Neural cell (in vitro differentiated cells): Measurements from ENCODE around the gene RPL9. TPM values are rescaled to one million over a fixed set of nuclear protein-coding genes. Genes with fewer than 3 reads are reported as not detected.

Source experiments
- H2AFZ ChIP-seq: fragments of 200-600, 300-800 bp; sonication (generic), shearing (Covaris generic); 2 replicates; pipeline ENCODE4 v1.6.0; 2014; ENCODE audit warnings: low read depth, mild to moderate bottlenecking, antibody characterized with exemption, low read length, moderate library complexity
- H3F3A ChIP-seq: fragments of 200-600 bp; shearing (Covaris generic); 2 replicates; pipeline ENCODE4 v1.6.1; 2016; ENCODE audit warnings: mild to moderate bottlenecking, moderate library complexity, mixed read lengths, antibody characterized with exemption, low read length; ENCODE audit not compliant: insufficient read depth, poor library complexity, severe bottlenecking
- H3K27ac ChIP-seq: fragments of 200-600, 300-800 bp; sonication (generic), shearing (Covaris generic); 2 replicates; pipeline ENCODE4 v1.5.1; 2014; ENCODE audit warnings: mild to moderate bottlenecking, low read length, moderate library complexity
- H3K27me3 ChIP-seq: fragments of 300-800, 200-600 bp; sonication (generic), shearing (Covaris generic); 2 replicates; pipeline ENCODE4 v1.6.0; 2014; ENCODE audit warnings: mild to moderate bottlenecking, low read depth, low read length, moderate library complexity; ENCODE audit not compliant: insufficient read depth
- H3K36me3 ChIP-seq: fragments of 300-800, 200-600 bp; sonication (generic), shearing (Covaris generic); 2 replicates; pipeline ENCODE4 v1.5.1; 2014; ENCODE audit warnings: mild to moderate bottlenecking, antibody characterized with exemption, low read length, moderate library complexity; ENCODE audit not compliant: insufficient read depth
- H3K4me2 ChIP-seq: fragments of 300-800, 200-600 bp; sonication (generic), shearing (Covaris generic); 2 replicates; pipeline ENCODE4 v1.6.0; 2014; ENCODE audit warnings: mild to moderate bottlenecking, low read length
- H3K4me3 ChIP-seq: fragments of 300-800, 200-600 bp; sonication (generic), shearing (Covaris generic); 2 replicates; pipeline ENCODE4 v1.5.1; 2014; ENCODE audit warnings: mild to moderate bottlenecking, low read length, moderate library complexity
- H3K79me2 ChIP-seq: fragments of 200-600 bp; shearing (Covaris generic); replicated peaks from 2 replicates; pipeline ENCODE4 v1.6.0; 2014; ENCODE audit warnings: mild to moderate bottlenecking, low read length, moderate library complexity; ENCODE audit not compliant: insufficient read depth
- H3K9ac ChIP-seq: fragments of 300-800, 200-600 bp; sonication (generic), shearing (Covaris generic); 2 replicates; pipeline ENCODE4 v1.6.1; 2016; ENCODE audit warnings: mild to moderate bottlenecking, low read length, mixed read lengths
- H3K9me2 ChIP-seq: fragments of 200-600 bp; shearing (Covaris generic); 2 replicates; pipeline ENCODE4 v1.6.1; 2016; ENCODE audit warnings: mild to moderate bottlenecking, low read length, mixed read lengths; ENCODE audit not compliant: insufficient read depth
- H3K9me3 ChIP-seq: fragments of 200-600, 300-800 bp; sonication (generic), shearing (Covaris generic); 2 replicates; pipeline ENCODE4 v1.6.1; 2016; ENCODE audit warnings: mild to moderate bottlenecking, mixed run types, low read length, moderate library complexity, mixed read lengths
- H4K20me1 ChIP-seq: fragments of 200-600 bp; shearing (Covaris generic); 2 replicates; pipeline ENCODE4 v1.6.1; 2016; ENCODE audit warnings: mild to moderate bottlenecking, mixed run types; ENCODE audit not compliant: insufficient read depth
- CTCF ChIP-seq: fragments of 450-650 bp; IDR thresholded peaks from 2 replicates; pipeline ENCODE4 v1.5.1; 2014; ENCODE audit warnings: antibody characterized with exemption, mild to moderate bottlenecking, moderate library complexity; ENCODE audit not compliant: poor library complexity, severe bottlenecking
- EP300 ChIP-seq: fragments of 450-650 bp; conservative IDR thresholded peaks from 2 replicates; pipeline ENCODE4 v1.6.1; 2014; ENCODE audit warnings: antibody characterized with exemption, mild to moderate bottlenecking, moderate library complexity; ENCODE audit not compliant: poor library complexity, severe bottlenecking
- EZH2 ChIP-seq: fragments of 200-600, 300-800 bp; shearing (Covaris generic), sonication (generic); IDR thresholded peaks from 2 replicates; pipeline ENCODE4 v1.6.1; 2014; ENCODE audit warnings: antibody characterized with exemption, low read length, borderline replicate concordance, mild to moderate bottlenecking; ENCODE audit not compliant: insufficient read depth, poor library complexity, severe bottlenecking
- MXI1 ChIP-seq: fragments of 450-650 bp; conservative IDR thresholded peaks from 2 replicates; pipeline ENCODE4 v1.6.1; 2014; ENCODE audit warnings: antibody characterized with exemption, mild to moderate bottlenecking; ENCODE audit not compliant: poor library complexity, severe bottlenecking
- POLR2AphosphoS5 ChIP-seq: IDR thresholded peaks from 2 replicates; pipeline ENCODE4 v1.6.1; 2012
- RAD21 ChIP-seq: fragments of 450-650 bp; conservative IDR thresholded peaks from 2 replicates; pipeline ENCODE4 v1.6.1; 2014; ENCODE audit warnings: antibody characterized with exemption, mild to moderate bottlenecking, moderate library complexity
- SMC3 ChIP-seq: fragments of 450-650 bp; conservative IDR thresholded peaks from 2 replicates; pipeline ENCODE4 v1.6.1; 2014; ENCODE audit warnings: antibody characterized with exemption, mild to moderate bottlenecking, moderate library complexity; ENCODE audit not compliant: poor library complexity
- TAF1 ChIP-seq: IDR thresholded peaks from 2 replicates; pipeline ENCODE4 v1.6.1; 2012; ENCODE audit warnings: low read depth
- polyA minus RNA-seq: library from RNA; depleted of rRNA, polyadenylated mRNA; stranded (reverse); fragments of >200 nt; gene quantifications from 2 replicates; pipeline ENCODE4 v1.2.3, GENCODE V29; 2014
- polyA plus RNA-seq: library from polyadenylated mRNA; depleted of rRNA; stranded (reverse); fragments of >200 nt; gene quantifications from 2 replicates; pipeline ENCODE4 v1.2.3, GENCODE V29; 2014
- TF ChIP-seq, protein P1 (sequence below): IDR thresholded peaks from 2 replicates; pipeline ENCODE4 v1.6.1; 2012; ENCODE audit warnings: borderline replicate concordance

Gene RPL9
- 5,091 and 5,676 TPM in 2 replicates for polyA plus RNA-seq
- 975 and 1,191 TPM in 2 replicates for polyA minus RNA-seq

DNA sequence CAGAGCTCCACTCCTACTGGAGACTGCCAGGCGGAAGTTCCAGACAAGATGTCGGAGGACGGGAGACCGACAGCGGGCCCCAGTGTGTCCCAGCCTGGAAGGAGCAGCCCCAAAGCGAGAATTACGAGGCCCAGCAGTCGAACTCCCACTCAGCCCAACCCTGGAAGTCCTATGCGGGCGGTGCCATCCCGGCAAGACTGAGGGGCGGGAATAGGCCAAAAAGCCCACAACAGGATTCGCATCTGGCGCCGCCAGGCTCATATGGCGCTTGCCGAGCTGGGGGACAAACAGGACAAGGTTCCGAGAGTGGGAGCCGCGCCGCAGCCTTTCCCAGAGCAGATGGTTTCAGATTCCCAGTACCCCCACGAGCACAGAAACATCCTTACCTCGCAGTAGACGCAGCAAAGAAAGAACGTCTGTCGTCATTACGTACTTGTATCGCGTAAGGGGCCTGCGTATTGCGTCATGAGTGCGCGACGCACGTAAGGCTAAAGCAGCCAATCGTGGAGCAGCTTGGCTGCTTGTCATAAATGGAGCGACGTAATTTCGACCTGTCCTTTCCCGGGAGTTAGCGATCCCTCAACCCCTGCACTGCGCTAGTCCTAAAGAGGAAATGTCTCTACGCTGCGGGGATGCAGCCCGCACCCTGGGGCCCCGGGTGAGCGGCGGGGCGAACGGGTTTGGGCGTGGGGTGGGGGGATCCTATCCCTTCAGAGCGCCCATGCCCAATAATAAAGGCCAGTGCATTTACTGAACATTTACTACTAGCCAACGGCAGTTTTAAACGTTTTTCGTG is at the start of gene RPL9, which contains the start of gene LIAS:
Gene RPL9, minus strand, starts transcription at position 418 of the 796 bp plus-strand sequence. CDS start 483 bp downstream, outside the sequence.
Gene LIAS, plus strand, starts transcription at position 552 of the 796 bp plus-strand sequence. Its CDS starts 62 bp downstream, at position 614.
- peak within 1 kb of the TSS; percentile 95 for H3K27ac ChIP-seq
- TF ChIP-seq CTCF (peak; percentile 11), TAF1 (peak; percentile 97), EZH2 (no peak), POLR2AphosphoS5 (peak; percentile 99), MXI1 (peak; percentile 88), EP300 (peak; percentile 82), RAD21 (no peak), SMC3 (peak; percentile 51)
- TF ChIP-seq, protein P1, sequence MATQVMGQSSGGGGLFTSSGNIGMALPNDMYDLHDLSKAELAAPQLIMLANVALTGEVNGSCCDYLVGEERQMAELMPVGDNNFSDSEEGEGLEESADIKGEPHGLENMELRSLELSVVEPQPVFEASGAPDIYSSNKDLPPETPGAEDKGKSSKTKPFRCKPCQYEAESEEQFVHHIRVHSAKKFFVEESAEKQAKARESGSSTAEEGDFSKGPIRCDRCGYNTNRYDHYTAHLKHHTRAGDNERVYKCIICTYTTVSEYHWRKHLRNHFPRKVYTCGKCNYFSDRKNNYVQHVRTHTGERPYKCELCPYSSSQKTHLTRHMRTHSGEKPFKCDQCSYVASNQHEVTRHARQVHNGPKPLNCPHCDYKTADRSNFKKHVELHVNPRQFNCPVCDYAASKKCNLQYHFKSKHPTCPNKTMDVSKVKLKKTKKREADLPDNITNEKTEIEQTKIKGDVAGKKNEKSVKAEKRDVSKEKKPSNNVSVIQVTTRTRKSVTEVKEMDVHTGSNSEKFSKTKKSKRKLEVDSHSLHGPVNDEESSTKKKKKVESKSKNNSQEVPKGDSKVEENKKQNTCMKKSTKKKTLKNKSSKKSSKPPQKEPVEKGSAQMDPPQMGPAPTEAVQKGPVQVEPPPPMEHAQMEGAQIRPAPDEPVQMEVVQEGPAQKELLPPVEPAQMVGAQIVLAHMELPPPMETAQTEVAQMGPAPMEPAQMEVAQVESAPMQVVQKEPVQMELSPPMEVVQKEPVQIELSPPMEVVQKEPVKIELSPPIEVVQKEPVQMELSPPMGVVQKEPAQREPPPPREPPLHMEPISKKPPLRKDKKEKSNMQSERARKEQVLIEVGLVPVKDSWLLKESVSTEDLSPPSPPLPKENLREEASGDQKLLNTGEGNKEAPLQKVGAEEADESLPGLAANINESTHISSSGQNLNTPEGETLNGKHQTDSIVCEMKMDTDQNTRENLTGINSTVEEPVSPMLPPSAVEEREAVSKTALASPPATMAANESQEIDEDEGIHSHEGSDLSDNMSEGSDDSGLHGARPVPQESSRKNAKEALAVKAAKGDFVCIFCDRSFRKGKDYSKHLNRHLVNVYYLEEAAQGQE, result peak; percentile 98
- H3K36me3 ChIP-seq, result peaks cover 10% of the 10 kb centered on the region
- H3K9ac ChIP-seq, result peak within 1 kb of the TSS; percentile 97
- peaks cover 22% of the 10 kb centered on the region for H3K79me2 ChIP-seq
- no peaks in the 10 kb centered on the region for H3K9me3 ChIP-seq
- no peaks in the 10 kb centered on the region for H3K27me3 ChIP-seq
- peak within 1 kb of the TSS; percentile 86 for H3K4me2 ChIP-seq
- H3F3A ChIP-seq, result peaks cover 5% of the 10 kb centered on the region
- peak within 1 kb of the TSS; percentile 100 for H2AFZ ChIP-seq
- H3K9me2 ChIP-seq, result no peaks in the 10 kb centered on the region
- peak within 1 kb of the TSS; percentile 94 for H3K4me3 ChIP-seq
- peaks cover 3% of the 10 kb centered on the region for H4K20me1 ChIP-seq

- Histone ChIP-seq H2AFZ (no peak overlapping the region), H3K36me3 (peaks cover 3% of the 10 kb centered on the region), H4K20me1 (no peaks in the 10 kb centered on the region), H3K4me2 (no peak overlapping the region), H3F3A (no peaks in the 10 kb centered on the region), H3K9me2 (no peaks in the 10 kb centered on the region), H3K79me2 (no peaks in the 10 kb centered on the region), H3K27me3 (no peaks in the 10 kb centered on the region), H3K4me3 (no peak overlapping the region), H3K27ac (no peak overlapping the region), H3K9me3 (no peaks in the 10 kb centered on the region), H3K9ac (no peak overlapping the region)
- TF ChIP-seq CTCF, result no peak
- TF ChIP-seq EP300, result no peak
- no peak for TF ChIP-seq EZH2
- TF ChIP-seq SMC3, result no peak
- TF ChIP-seq POLR2AphosphoS5, result no peak
- no peak for TF ChIP-seq RAD21
- TF ChIP-seq, protein P1, result no peak
- TF ChIP-seq MXI1, result no peak
- no peak for TF ChIP-seq TAF1
Measured at GRCh38 chr4:39505581-39505980, 46.9 kb upstream of the RPL9 start.
